ENCODE data around the gene SUGCT.
"Not testable (repeated sequence)": the region's sequence is repeated elsewhere in the genome, so short reads cannot be mapped to it uniquely, and the experiment has no call there.

SUGCT gene

GRCh38 chr7:40643664-40644063 lies 508.9 kb downstream of the SUGCT start:
- no peak for DNase-seq

- no peak for DNase-seq
These were observed 509.8 kb downstream of the SUGCT start for GRCh38 chr7:40644454-40645188.

DNA sequence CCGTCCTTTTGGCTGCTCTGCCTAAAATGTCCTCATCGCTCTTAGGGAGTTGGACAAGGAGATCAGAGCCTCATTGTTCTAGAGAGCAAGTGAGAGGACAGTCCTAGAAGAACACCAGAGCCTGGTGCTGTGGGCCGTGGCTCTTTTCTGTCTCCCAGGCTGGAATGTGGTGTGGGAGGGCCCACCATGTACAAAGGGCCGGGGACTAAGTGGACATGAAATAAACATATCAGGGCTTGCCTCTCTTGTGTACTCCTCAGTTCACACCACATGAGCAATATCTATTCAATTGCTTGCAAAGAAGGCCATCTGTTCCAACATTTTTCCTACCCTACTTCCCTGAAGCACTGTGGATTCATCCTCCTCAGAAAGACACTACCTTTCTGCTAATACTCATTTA lies 510.4 kb downstream of the SUGCT start:
- no peak for DNase-seq

GRCh38 chr7:40646717-40647116 lies 511.9 kb downstream of the SUGCT start:
- no peak for DNase-seq

GRCh38 chr7:40647719-40648118 lies 512.9 kb downstream of the SUGCT start:
- no peak for DNase-seq

DNA sequence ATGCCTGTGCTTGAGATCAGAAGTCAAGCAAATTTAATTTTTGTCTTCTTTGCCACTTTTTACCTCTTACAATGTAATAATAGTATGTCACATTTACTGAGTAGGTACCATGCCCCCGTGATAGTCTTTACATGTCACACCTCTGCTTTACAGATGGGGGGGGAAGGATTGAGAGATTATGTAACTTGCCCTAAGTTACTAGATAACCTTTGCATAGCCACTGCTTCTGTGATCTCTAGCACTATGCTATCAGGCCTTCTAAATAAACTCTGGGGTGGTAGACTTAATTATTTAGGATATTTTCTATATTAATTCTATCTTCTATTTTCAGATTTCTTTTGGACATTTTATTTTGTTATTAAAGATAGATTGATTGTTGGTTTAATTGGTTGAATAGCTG lies 514.4 kb downstream of the SUGCT start:
- DNase-seq: no peak

DNA sequence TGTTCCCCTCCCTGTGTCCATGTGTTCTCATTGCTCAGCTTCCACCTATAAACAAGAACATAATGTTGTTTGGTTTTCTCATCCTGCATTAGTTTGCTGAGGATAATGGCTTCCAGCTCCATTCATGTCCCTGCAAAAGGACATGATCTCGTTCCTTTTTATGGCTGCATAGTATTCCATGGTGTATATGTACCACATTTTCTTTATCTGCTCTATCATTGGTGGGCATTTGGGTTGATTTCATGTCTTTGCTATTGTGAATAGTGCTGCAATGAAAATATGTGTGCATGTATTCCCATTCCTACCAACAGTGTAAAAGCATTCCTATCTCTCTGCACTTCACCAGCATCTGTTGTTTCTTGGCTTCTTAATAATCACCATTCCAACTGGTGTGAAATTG lies 516.1 kb downstream of the SUGCT start:
- DNase-seq: not testable (repeated sequence)

DNA sequence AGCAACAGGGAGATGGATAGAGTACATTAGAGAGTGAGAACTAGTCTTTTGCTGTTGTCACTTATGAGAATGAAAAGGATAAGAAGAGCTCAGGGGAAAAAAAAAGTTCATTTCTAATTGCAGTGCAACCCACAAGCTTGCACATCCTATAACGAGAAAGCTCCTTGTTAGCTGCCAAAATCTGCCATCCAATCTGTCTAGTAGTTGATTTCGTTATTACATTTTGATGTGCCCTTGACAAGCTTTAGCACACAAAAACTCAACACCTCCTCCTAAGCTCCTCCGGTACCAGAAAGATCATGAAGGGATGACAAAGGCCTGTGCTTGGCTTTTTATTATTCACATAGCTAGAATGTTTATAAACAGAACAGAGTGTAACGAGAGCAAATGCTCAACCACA lies 519.4 kb downstream of the SUGCT start:
- DNase-seq: no peak

DNA sequence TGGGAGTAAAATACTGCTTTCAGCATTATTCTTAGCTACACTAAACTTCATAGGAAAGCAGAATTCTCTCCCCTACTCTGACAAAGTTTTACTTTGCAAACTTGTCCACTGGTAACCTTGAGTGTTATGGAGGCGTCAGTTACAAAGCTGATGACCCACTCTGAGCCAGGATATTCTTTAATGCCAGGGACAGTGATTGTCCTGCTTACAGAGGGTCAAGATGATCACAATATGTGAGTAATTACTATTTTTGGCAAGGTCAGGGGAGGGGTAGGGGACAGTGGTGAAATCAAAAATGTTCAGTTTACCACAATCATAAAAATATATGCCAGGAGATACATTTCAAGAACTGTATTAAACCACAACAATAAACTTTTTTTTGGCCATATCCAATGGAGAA lies 520.6 kb downstream of the SUGCT start:
- DNase-seq: no peak

DNA sequence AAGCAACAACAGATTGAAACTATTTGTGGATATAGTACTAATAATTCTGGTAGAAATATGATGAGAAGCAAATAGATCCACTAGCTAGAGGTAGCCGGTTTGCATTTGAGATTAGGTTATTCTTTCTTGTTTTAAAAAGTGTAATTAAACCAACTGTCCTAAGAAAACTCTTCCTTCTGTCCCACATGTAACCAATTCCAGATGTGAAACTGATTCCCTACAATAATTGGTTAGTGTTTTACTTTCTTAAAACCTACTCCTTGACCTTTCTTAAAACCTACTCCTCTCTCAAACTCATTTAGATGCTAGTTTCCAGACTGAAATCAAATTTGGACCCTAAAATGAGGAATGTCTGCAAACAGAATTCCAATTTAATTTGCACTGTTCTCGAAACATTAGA lies 521.5 kb downstream of the SUGCT start:
- no peak for DNase-seq

DNA sequence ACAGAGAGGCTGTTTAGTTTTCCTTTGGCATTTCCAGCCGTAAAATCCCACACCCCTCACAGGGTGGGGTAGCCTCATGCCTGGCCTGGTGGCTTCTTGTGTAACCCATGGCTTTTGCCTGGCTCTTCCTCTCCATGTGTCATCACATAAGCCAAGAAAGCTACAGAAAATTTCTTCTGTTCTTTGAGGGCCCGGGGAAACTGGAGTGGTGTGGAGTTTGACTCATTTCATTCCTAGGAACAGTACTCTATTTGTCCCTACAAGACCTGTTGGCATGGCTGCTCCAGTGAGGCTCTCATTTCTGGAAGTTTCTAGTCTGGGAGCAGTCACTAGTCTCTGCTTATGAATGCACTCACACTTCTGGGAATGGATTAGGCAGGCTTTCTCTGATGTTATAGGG lies 523.9 kb downstream of the SUGCT start:
- DNase-seq: no peak

DNA sequence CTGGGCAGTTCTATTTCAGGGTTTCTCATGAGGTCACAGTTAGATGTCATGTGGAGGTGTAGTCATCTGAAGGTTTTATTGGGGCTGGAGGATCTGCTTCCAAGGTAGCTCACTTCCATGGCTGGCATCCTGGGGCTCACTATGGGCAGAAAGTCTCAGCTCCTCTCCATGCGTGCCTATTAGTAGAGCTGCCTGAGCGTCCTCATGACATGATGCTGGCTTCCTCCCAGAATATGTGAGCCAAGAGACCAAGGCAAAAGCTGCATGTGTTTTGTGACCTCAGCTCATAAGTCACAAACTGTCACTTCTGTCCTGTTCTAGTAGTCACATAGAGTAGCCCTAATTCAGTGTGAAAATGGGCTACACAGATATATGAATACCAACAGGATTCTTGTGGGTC lies 524.4 kb downstream of the SUGCT start:
- DNase-seq: no peak

- no peak for DNase-seq
These were observed 538.5 kb downstream of the SUGCT start for GRCh38 chr7:40673285-40673684.

- no peak for DNase-seq
These were observed 539.5 kb downstream of the SUGCT start for GRCh38 chr7:40674316-40674715.

DNA sequence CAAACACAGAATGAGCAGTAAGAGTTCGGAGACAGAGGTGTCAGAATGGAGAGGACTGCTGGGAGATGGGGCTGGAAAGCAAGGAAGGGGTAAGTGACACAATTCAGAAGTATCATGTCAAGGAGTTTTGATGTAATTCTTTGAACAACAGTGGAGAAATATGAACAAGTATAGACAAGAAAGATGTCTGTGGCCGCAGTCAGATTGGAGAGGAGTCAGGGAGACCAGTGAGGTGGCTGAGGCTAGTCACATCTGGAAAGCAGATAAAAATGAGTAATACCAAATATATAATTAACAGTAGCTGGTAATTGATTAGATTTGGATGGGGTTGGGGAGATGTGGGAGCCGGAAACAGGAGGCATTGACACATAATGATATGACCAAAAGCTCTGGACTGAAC lies 540.9 kb downstream of the SUGCT start:
- no peak for DNase-seq

DNA sequence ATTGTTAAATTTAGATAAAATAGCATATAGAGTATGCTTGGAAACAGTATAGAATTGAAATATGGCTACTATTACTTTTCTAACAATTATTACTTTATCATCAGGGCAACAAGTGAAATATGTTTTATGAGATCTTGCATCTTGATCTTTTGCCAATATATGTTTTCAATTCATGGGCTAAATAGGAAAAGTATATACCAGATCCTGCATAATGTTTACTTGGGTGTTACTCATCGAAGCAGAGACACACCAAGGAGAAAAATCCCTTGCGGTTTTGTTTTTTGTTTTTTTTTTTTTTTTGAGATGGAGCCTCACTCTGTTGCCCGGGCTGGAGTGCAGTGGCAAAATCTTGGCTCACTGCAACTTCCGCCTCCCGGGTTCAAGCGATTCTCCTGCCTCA lies 541.4 kb downstream of the SUGCT start:
- DNase-seq: no peak

- peak; percentile 1 for DNase-seq
These were observed 545.9 kb downstream of the SUGCT start for GRCh38 chr7:40680657-40681056.

GRCh38 chr7:40682696-40683095 lies 547.9 kb downstream of the SUGCT start:
- no peak for DNase-seq

DNA sequence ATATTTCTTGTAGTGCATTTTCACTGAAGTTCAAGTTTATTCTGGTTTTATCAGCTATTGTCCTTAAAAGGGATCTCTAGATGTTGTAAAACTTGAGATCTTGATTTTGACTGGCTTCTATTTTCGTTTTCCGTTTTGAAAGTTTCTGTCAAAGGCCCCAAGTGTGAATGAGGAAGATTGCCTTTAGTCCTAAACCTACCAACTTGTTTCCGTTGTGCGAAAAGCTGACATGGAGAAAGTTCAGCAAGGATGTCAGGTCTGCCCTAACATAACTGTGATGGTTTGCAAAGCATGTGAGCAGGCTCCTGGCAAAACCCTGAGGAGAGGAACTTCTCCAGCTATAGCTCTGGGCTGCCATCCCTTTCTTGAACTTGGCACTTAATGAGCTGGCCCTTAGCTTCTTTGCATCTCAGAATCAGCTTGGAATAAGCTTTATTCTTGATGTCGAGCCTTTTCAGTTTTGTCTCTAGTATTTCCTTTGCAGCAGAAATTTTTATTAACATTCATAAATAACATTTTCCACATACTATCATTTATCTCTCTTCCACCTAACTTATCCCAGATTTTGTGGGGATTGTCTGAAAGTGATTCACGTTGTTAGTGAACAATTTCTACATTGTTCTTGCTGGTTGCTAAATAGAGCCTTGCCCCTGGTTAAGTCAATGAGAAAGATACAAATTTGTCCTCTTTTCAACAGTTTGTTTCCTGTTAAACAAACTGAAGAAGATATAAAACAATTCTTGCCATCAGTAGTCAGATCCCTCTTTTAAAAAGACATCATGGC lies 559.4 kb downstream of the SUGCT start:
- DNase-seq: no peak

DNA sequence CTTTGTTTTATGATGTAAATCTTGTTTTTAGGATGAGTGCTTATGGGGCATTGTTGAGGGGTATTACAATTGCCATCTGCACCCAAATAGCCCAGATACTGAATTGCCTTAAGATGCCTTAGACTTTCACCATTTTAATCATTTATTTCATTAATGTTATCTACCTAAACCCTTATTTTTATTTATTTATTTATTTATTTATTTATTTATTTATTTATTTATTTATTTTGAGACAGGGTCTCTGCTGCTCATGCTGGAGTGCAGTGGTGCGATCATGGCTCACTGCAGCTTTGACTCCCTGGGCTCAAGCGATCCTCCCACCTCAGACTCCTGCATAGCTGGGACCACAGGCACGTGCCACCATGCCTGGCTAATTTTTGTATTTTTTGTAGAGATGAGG lies 560.2 kb downstream of the SUGCT start:
- DNase-seq: no peak

- no peak for DNase-seq
These were observed 562.8 kb downstream of the SUGCT start for GRCh38 chr7:40697653-40698052.

GRCh38 chr7:40698214-40698920 lies 563.6 kb downstream of the SUGCT start:
- no peak for DNase-seq

- DNase-seq: no peak
These were observed 564.1 kb downstream of the SUGCT start for GRCh38 chr7:40698921-40699260.
